Testis (tissue), 3 donors: Measurements from ENCODE around the gene CNOT8. TPM values are rescaled to one million over a fixed set of nuclear protein-coding genes. Genes with fewer than 3 reads are reported as not detected.

Experiments
- DNase-seq: peaks from one replicate; pipeline ENCODE4 v3.0.0-alpha.2; 2019
- H3K27ac ChIP-seq, 2 donors: fragments of 200-600 bp; sonication (generic); one replicate each; pipeline ENCODE4 v1.5.1; 2019
- H3K27me3 ChIP-seq: fragments of 200-600 bp; sonication (generic); one replicate; pipeline ENCODE4 v1.5.1; 2019
- H3K36me3 ChIP-seq: fragments of 200-600 bp; sonication (generic); one replicate; pipeline ENCODE4 v1.5.1; 2017; ENCODE audit warnings: low read depth; ENCODE audit errors: missing control alignments
- H3K4me1 ChIP-seq: fragments of 200-600 bp; sonication (generic); one replicate; pipeline ENCODE4 v1.5.1; 2019
- H3K4me3 ChIP-seq, 2 donors: fragments of 200-600 bp; sonication (generic); one replicate each; pipeline ENCODE4 v1.5.1; 2017 to 2019
- H3K9me3 ChIP-seq: fragments of 200-600 bp; sonication (generic); one replicate; pipeline ENCODE4 v1.5.1; 2017
- POLR2A ChIP-seq: fragments of 450-650 bp; IDR thresholded peaks from one replicate; pipeline ENCODE4 v1.6.1; 2017; ENCODE audit warnings: antibody characterized with exemption, mild to moderate bottlenecking, moderate library complexity
- WGBS, 2 donors: methylation state at CpG; one replicate each; pipeline ENCODE4 v1.1.5; 2018; 5-methylcytosine and 5-hydroxymethylcytosine counted together
- intact Hi-C: fragments of 100-400 bp; cut with DNase I; formaldehyde crosslinking; loops from one replicate; pipeline ENCODE4 v1.15.1; 2023; ENCODE audit warnings: low total_unique reads
- polyA plus RNA-seq: library from polyadenylated mRNA; stranded (reverse); fragments of 350-450 nt; fragmentation: Illumina TruSeq; extraction: RNeasy Lipid Tissue Mini Kit (QIAGEN cat#74804); gene quantifications from one replicate; pipeline ENCODE4 v1.2.3, GENCODE V29; 2014; ENCODE audit warnings: low read depth, low replicate concordance; ENCODE audit not compliant: insufficient read depth
- total RNA-seq, 2 donors: library from RNA; depleted of rRNA; stranded (reverse); fragments of >200 nt; gene quantifications; one replicate each; pipeline ENCODE4 v1.2.3, GENCODE V29; 2016
- TF ChIP-seq, protein P1 (sequence below), 3 experiments: fragments of 450-650 bp in 2 of 3; fragments of 200-600 bp in 1 of 3; sonication (generic) in 1 of 3; IDR thresholded peaks; one replicate each; pipeline ENCODE4 v1.5.1; 2016 to 2019; ENCODE audit warnings: antibody characterized with exemption in 3 of 3, mild to moderate bottlenecking in 2 of 3, moderate library complexity in 1 of 3

CNOT8 gene
- total and polyA plus RNA-seq, 3 donors from 2014 or later: 67.6 to 106 (median 103) TPM

DNA sequence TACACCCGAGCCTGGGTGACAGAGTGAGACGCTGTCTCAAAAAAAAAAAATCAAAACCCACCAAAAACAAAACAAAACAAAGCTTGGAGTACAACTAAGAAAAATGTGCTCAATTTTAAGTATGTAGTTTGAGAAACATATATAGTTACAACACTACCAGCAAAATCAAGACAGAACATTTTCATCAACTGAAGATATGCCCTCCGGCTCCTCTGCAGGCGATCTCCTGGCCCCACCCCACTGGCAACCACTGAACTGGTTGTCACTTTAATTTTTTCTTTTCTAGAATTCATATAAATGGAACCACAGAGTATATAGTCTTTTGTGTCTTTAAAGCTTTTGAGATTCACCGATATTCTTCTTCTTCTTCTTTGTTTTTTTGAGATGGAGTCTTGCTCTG lies 35.0 kb downstream of the CNOT8 start:
- WGBS, 2 donors: 83 to 90% methylated on average over 5 of the region's 5 CpGs
- H3K9me3 ChIP-seq: no peaks in the 10 kb centered on the region
- no peak for TF ChIP-seq POLR2A
- TF ChIP-seq, protein P1, sequence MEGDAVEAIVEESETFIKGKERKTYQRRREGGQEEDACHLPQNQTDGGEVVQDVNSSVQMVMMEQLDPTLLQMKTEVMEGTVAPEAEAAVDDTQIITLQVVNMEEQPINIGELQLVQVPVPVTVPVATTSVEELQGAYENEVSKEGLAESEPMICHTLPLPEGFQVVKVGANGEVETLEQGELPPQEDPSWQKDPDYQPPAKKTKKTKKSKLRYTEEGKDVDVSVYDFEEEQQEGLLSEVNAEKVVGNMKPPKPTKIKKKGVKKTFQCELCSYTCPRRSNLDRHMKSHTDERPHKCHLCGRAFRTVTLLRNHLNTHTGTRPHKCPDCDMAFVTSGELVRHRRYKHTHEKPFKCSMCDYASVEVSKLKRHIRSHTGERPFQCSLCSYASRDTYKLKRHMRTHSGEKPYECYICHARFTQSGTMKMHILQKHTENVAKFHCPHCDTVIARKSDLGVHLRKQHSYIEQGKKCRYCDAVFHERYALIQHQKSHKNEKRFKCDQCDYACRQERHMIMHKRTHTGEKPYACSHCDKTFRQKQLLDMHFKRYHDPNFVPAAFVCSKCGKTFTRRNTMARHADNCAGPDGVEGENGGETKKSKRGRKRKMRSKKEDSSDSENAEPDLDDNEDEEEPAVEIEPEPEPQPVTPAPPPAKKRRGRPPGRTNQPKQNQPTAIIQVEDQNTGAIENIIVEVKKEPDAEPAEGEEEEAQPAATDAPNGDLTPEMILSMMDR (IDR thresholded peaks at IDR 0.05): no peak
- H3K4me3 ChIP-seq: no peak overlapping the region
- intact Hi-C loops: no loop called here
- H3K27ac ChIP-seq: no peak overlapping the region
- H3K36me3 ChIP-seq: no peaks in the 10 kb centered on the region
- H3K27me3 ChIP-seq: no peaks in the 10 kb centered on the region
- no peak for DNase-seq
- no peaks in the 10 kb centered on the region for H3K4me1 ChIP-seq

DNA sequence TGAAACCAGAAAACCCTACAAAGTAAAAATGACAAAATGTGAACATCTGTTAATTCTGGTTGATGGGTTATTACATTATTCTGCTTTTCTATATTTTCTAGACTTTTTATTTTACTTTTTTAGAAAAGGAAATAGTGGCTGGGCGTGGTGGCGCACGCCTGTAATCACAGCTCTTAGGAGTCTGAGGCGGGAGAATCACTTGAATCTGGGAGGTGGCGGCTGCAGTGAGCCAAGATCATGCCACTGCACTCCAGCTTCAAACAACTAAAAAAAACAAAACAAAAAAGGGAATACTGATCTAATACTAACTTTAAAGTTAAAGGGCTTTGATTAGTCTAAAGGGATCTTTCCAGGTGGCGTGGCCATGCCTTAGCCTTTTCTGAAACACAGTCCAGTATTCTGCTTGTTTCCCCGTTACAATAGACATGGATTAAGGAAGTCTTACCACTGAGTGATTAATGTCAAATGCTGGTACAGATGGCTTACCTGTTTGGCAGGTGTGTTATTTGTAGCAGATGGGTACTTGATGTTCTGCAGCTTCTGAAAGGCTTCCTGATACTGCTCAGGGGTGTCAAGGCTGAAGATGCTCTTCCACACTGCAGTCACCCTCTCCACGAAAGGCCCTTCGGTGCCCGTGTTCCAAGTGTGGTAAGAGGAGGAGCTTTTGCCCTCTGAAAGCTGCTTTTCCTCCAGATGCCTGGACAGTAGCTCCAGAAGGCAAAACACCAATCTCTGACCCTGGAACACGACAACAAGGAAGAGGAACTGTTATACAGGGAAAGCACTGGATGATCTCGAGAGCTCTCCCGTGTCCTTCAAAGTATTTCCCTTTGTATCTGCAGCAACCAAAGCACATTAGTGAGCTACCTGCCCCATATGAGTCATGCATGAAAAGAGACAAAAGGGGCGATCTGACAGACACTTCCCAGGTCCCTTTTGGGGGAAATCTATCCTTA lies 37.5 kb downstream of the CNOT8 start:
- no peak for TF ChIP-seq POLR2A
- TF ChIP-seq, protein P1 (IDR thresholded peaks at IDR 0.05): no peak
- Histone ChIP-seq H3K9me3 (no peaks in the 10 kb centered on the region), H3K27me3 (no peaks in the 10 kb centered on the region), H3K4me3 (no peak overlapping the region), H3K27ac (no peak overlapping the region), H3K4me1 (peaks cover 3% of the 10 kb centered on the region), H3K36me3 (no peaks in the 10 kb centered on the region)
- 82 to 85% methylated on average over 14 of the region's 14 CpGs for WGBS, 2 donors
- no peak for DNase-seq
- intact Hi-C loops: no loop called here

DNA sequence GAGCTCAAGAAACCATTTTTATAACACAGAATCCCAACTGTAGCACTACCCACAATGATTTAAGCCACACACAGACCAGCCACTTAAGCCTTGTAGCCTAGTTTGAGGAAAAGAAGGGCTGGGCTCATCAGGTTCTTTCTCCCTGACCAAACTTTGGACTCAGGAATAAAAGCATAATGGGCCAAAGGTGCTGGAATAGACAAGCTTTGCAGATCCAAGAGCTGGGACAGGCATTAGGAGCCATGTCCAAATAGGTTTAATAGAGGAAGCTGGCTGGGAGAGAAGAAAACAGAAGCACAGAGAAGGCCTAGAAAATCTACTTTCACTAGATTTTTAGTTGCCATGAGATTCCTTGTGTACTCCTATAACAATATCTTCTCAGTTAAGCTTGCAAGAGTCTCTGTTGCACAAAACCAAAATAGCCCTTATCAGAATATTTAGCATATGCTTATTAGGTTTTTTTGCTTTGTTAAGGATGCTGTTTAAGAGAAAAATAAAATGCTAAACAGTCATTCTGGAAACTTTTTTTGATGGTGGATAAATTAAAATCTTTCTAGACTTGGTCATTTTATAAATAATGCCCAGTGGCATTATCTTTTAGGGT lies 38.2 kb downstream of the CNOT8 start:
- no peak overlapping the region for H3K27ac ChIP-seq
- no peaks in the 10 kb centered on the region for H3K36me3 ChIP-seq
- intact Hi-C loops: no loop called here

DNA sequence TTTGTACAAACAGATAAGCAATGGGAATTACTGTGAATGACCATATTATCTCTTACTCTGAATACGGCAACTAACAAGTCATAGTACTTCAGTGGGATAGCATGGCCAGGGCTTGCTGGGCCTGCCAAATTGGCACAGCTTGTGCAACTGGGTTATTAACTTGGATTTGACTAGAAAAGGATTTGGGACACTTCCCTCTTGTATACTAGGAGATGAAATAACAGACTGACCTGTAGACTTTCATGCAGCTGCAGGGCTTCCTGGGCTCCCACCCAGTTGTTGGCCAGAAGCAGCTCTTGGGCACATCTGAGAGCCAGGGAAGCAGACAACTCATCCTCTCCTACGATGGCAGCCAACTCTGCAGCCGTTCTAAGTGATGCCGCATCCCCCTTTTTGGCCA lies 39.8 kb downstream of the CNOT8 start:
- peak; percentile 26 for DNase-seq
- Histone ChIP-seq H3K27ac (peak overlapping the region; percentile 48 to 83), H3K4me3 (no peak overlapping the region), H3K4me1 (peaks cover 3% of the 10 kb centered on the region), H3K9me3 (no peaks in the 10 kb centered on the region), H3K27me3 (no peaks in the 10 kb centered on the region), H3K36me3 (no peaks in the 10 kb centered on the region)
- intact Hi-C loops: no loop called here
- 61 to 84% methylated on average over 4 of the region's 4 CpGs for WGBS, 2 donors
- no peak for TF ChIP-seq POLR2A
- TF ChIP-seq, protein P1 (IDR thresholded peaks at IDR 0.05): no peak

More for the DNA sequence above, 38.2 kb downstream of the CNOT8 start:
- no peak for DNase-seq
- Histone ChIP-seq H3K4me1 (peaks cover 3% of the 10 kb centered on the region), H3K9me3 (no peaks in the 10 kb centered on the region), H3K27me3 (no peaks in the 10 kb centered on the region), H3K4me3 (no peak overlapping the region)
- TF ChIP-seq, protein P1 (IDR thresholded peaks at IDR 0.05): no peak
- no peak for TF ChIP-seq POLR2A
